OCI-LY1 (cell line): ENCODE data around the gene KRT17.

Source experiments
- H2AFZ ChIP-seq: fragments of 200-600 bp; sonication (generic), shearing (Covaris generic); 2 replicates; pipeline ENCODE4 v1.6.0; 2014; ENCODE audit warnings: antibody characterized with exemption, mild to moderate bottlenecking, low read length
- H3F3A ChIP-seq: fragments of 200-600 bp; sonication (generic), shearing (Covaris generic); 2 replicates; pipeline ENCODE4 v1.6.0; 2014; ENCODE audit warnings: mild to moderate bottlenecking, antibody characterized with exemption, low read length, moderate library complexity; ENCODE audit not compliant: insufficient read depth
- H3K27ac ChIP-seq: fragments of 200-600 bp; sonication (generic); 2 replicates; pipeline ENCODE4 v1.5.1; 2014; ENCODE audit warnings: low read length, mixed run types, mild to moderate bottlenecking, low read depth; ENCODE audit not compliant: poor library complexity, severe bottlenecking
- H3K27me3 ChIP-seq: fragments of 200-600 bp; sonication (generic); 2 replicates; pipeline ENCODE4 v1.6.0; 2014; ENCODE audit warnings: antibody characterized with exemption, mild to moderate bottlenecking, low read length, moderate library complexity; ENCODE audit not compliant: insufficient read depth
- H3K36me3 ChIP-seq: fragments of 200-600 bp; sonication (generic); 2 replicates; pipeline ENCODE4 v1.6.1; 2014; ENCODE audit warnings: mild to moderate bottlenecking, antibody characterized with exemption, low read length, moderate library complexity, mixed read lengths; ENCODE audit not compliant: insufficient read depth
- H3K4me1 ChIP-seq: fragments of 200-600 bp; sonication (generic); 2 replicates; pipeline ENCODE4 v1.5.1; 2014; ENCODE audit warnings: mild to moderate bottlenecking, low read length, moderate library complexity; ENCODE audit not compliant: insufficient read depth, severe bottlenecking
- H3K4me2 ChIP-seq: fragments of 200-600 bp; sonication (generic), shearing (Covaris generic); 2 replicates; pipeline ENCODE4 v1.6.1; 2014; ENCODE audit warnings: low read length
- H3K4me3 ChIP-seq: fragments of 200-600 bp; sonication (generic); 2 replicates; pipeline ENCODE4 v1.5.1; 2014; ENCODE audit warnings: low read length, low read depth, mild to moderate bottlenecking, mixed read lengths; ENCODE audit not compliant: poor library complexity, severe bottlenecking
- H3K79me2 ChIP-seq: fragments of 200-600 bp; shearing (Covaris generic); 2 replicates; pipeline ENCODE4 v1.6.1; 2016; ENCODE audit warnings: mixed run types, low read length, mixed read lengths; ENCODE audit not compliant: insufficient read depth
- H3K9ac ChIP-seq: fragments of 200-600 bp; sonication (generic), shearing (Covaris generic); 2 replicates; pipeline ENCODE4 v1.6.1; 2014; ENCODE audit warnings: mild to moderate bottlenecking, low read length, mixed read lengths
- H3K9me2 ChIP-seq: fragments of 200-600 bp; sonication (generic), shearing (Covaris generic); 2 replicates; pipeline ENCODE4 v1.6.1; 2014; ENCODE audit warnings: low read depth, mild to moderate bottlenecking, low read length, mixed read lengths
- H3K9me3 ChIP-seq: fragments of 200-600 bp; shearing (Covaris generic); 2 replicates; pipeline ENCODE4 v1.6.1; 2014; ENCODE audit warnings: low read length, mixed read lengths
- H4K20me1 ChIP-seq: fragments of 200-600 bp; sonication (generic), shearing (Covaris generic); 2 replicates; pipeline ENCODE4 v1.6.0; 2016; ENCODE audit warnings: mild to moderate bottlenecking, low read length; ENCODE audit not compliant: insufficient read depth
- EZH2 ChIP-seq: fragments of 200-600 bp; sonication (generic), shearing (Covaris generic); IDR thresholded peaks from 2 replicates; pipeline ENCODE4 v1.8.0; 2017; ENCODE audit warnings: borderline replicate concordance, mixed run types, mild to moderate bottlenecking, antibody characterized with exemption, low read length, moderate library complexity, mixed read lengths
- TF ChIP-seq, protein P1 (sequence below): fragments of 200-600 bp; sonication (generic), shearing (Covaris generic); IDR thresholded peaks from 2 replicates; pipeline ENCODE4 v1.5.1; 2017; ENCODE audit warnings: mild to moderate bottlenecking, antibody characterized with exemption, low read length, moderate library complexity, mixed read lengths

Gene KRT17

DNA sequence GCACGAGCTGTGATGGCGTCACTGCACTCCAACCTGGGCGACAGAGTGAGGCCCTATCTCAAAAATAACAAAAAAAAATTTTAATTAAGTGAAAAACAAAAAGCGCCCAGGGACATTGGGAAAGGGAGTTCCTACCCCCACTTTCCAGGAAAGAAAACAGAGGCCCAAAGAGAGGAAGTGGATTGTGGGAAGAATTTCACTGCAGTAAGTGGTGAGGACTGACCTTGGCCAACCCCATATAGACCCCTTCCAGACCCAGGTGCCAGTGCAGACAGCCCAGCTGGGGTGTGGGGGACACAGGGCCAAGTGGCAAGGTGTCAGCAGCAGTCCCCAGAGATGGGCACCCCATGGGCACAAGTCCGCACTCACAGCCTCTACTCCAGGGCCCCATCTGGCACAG, 29.0 kb upstream of the KRT17 start:
- Histone ChIP-seq H2AFZ (no peak overlapping the region), H3F3A (no peaks in the 10 kb centered on the region), H3K36me3 (no peaks in the 10 kb centered on the region), H3K9me3 (no peaks in the 10 kb centered on the region), H3K4me3 (no peak overlapping the region), H4K20me1 (no peaks in the 10 kb centered on the region), H3K4me2 (no peak overlapping the region), H3K79me2 (no peaks in the 10 kb centered on the region), H3K9me2 (no peaks in the 10 kb centered on the region), H3K9ac (no peak overlapping the region), H3K27me3 (no peaks in the 10 kb centered on the region), H3K4me1 (peaks cover 2% of the 10 kb centered on the region), H3K27ac (no peak overlapping the region)
- TF ChIP-seq, protein P1, sequence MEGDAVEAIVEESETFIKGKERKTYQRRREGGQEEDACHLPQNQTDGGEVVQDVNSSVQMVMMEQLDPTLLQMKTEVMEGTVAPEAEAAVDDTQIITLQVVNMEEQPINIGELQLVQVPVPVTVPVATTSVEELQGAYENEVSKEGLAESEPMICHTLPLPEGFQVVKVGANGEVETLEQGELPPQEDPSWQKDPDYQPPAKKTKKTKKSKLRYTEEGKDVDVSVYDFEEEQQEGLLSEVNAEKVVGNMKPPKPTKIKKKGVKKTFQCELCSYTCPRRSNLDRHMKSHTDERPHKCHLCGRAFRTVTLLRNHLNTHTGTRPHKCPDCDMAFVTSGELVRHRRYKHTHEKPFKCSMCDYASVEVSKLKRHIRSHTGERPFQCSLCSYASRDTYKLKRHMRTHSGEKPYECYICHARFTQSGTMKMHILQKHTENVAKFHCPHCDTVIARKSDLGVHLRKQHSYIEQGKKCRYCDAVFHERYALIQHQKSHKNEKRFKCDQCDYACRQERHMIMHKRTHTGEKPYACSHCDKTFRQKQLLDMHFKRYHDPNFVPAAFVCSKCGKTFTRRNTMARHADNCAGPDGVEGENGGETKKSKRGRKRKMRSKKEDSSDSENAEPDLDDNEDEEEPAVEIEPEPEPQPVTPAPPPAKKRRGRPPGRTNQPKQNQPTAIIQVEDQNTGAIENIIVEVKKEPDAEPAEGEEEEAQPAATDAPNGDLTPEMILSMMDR = no peak
- TF ChIP-seq EZH2 = no peak

GRCh38 chr17:41652461-41652970, 28.1 kb upstream of the KRT17 start:
- Histone ChIP-seq H3K4me2 (no peak overlapping the region), H2AFZ (no peak overlapping the region), H3K4me1 (peaks cover 7% of the 10 kb centered on the region), H4K20me1 (no peaks in the 10 kb centered on the region), H3K79me2 (no peaks in the 10 kb centered on the region), H3K4me3 (no peak overlapping the region), H3K9ac (no peak overlapping the region), H3K36me3 (no peaks in the 10 kb centered on the region), H3F3A (no peaks in the 10 kb centered on the region), H3K9me3 (no peaks in the 10 kb centered on the region), H3K27me3 (no peaks in the 10 kb centered on the region), H3K27ac (no peak overlapping the region), H3K9me2 (no peaks in the 10 kb centered on the region)
- TF ChIP-seq EZH2 = no peak
- TF ChIP-seq, protein P1 = no peak

GRCh38 chr17:41651625-41652460, 27.5 kb upstream of the KRT17 start:
- no peak overlapping the region for H3K27ac ChIP-seq
- no peak overlapping the region for H3K9ac ChIP-seq
- no peaks in the 10 kb centered on the region for H3F3A ChIP-seq
- no peaks in the 10 kb centered on the region for H3K9me2 ChIP-seq
- H3K79me2 ChIP-seq = no peaks in the 10 kb centered on the region
- H3K9me3 ChIP-seq = no peaks in the 10 kb centered on the region
- H3K27me3 ChIP-seq = no peaks in the 10 kb centered on the region
- no peak for TF ChIP-seq EZH2
- TF ChIP-seq, protein P1 = no peak
- no peaks in the 10 kb centered on the region for H4K20me1 ChIP-seq
- no peak overlapping the region for H3K4me3 ChIP-seq
- peaks cover 7% of the 10 kb centered on the region for H3K4me1 ChIP-seq
- H2AFZ ChIP-seq = no peak overlapping the region
- H3K4me2 ChIP-seq = no peak overlapping the region
- no peaks in the 10 kb centered on the region for H3K36me3 ChIP-seq
